ENCODE measurements around the gene PLEKHO2. TPM values are rescaled to one million over a fixed set of nuclear protein-coding genes. Genes with fewer than 3 reads are reported as not detected.

PLEKHO2 gene
- polyA plus RNA-seq, 12 donors = 12.0 to 21.1 (median 13.2) TPM; not detected in 1

GRCh38 chr15:64912379-64913325, 70.9 kb downstream of the PLEKHO2 start:
- no peak for DNase-seq

GRCh38 chr15:64915518-64916227, 74.0 kb downstream of the PLEKHO2 start:
- no peak for DNase-seq

DNA sequence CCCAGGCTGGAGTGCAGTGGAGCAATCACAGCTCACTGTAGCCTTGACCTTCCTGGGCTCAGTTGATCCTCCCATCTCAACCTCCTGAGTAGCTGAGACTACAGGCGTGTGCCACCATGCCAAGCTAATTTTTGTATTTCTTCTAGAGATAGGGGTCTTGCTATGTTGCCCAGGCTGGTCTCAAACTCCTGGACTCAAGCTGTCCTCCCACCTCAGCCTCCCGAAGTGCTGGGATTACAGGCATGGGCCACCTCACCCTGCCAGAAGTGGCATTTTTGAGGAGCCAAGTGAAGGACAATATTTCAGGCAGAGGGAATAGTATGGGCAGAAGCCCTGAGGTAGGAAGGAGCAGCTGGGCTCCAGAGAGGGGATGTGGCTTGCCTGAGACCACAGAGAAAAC, 74.7 kb downstream of the PLEKHO2 start:
- no peak for DNase-seq

DNA sequence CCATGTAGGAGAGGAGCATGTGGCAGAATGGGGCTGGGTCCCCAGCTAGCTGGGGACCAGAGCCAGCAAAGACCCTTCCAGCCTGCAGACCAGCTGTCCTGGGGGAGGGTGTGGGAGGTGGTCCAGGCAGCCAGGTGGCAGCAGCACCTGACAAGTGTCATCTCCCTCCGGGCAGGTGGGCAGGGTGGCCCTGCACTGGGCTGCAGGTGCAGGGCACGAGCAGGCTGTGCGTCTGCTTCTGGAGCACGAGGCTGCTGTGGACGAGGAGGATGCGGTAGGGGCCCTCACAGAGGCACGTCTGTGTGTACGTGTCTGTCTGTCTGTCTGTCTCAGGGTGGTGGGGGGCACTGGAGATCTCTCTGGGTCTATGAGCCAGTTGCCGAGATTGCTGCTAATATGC, 75.5 kb downstream of the PLEKHO2 start:
- no peak for DNase-seq

Other genes with a start within 250 kb of the PLEKHO2 start
- 1 to 10 TPM in 10 of 12 donors, not detected in 2; 3.3 to 6.2 (median 4.6) TPM for gene RBPMS2, start 66.3 kb upstream of the PLEKHO2 start, polyA plus RNA-seq (ENCODE audit: insufficient read length in 12 of 12)
- 10 to 100 TPM in 1 of 12 donors, 1 to 10 TPM in 10, not detected in 1; 3.0 to 10.5 (median 5.9) TPM for gene PIF1, start 16.3 kb upstream of the PLEKHO2 start, polyA plus RNA-seq (ENCODE audit: insufficient read length in 12 of 12)
- gene ANKDD1A, start 70.0 kb downstream of the PLEKHO2 start, polyA plus RNA-seq (ENCODE audit: insufficient read length in 12 of 12) = 10 to 100 TPM in 1 of 12 donors, 1 to 10 TPM in 10, not detected in 1; 3.8 to 10.3 (median 7.0) TPM
- gene SPG21, start 148.0 kb downstream of the PLEKHO2 start, polyA plus RNA-seq (ENCODE audit: insufficient read length in 12 of 12) = 10 to 100 TPM in 11 of 12 donors, not detected in 1; 55.5 to 99.8 (median 83.6) TPM
- 10 to 100 TPM in 3 of 12 donors, 1 to 10 TPM in 7, not detected in 2; 8.2 to 13.0 (median 9.4) TPM for gene MTFMT, start 187.7 kb downstream of the PLEKHO2 start, polyA plus RNA-seq (ENCODE audit: insufficient read length in 12 of 12)
- gene SLC51B, start 203.5 kb downstream of the PLEKHO2 start, polyA plus RNA-seq (ENCODE audit: insufficient read length in 12 of 12) = 1 to 10 TPM in 10 of 12 donors, not detected in 2; 1.0 to 1.9 (median 1.4) TPM
- gene RASL12, start 226.1 kb downstream of the PLEKHO2 start, polyA plus RNA-seq (ENCODE audit: insufficient read length in 12 of 12) = 10 to 100 TPM in 8 of 12 donors, 1 to 10 TPM in 3, not detected in 1; 9.5 to 14.3 (median 11.6) TPM
- gene KBTBD13, start 234.8 kb downstream of the PLEKHO2 start, polyA plus RNA-seq (ENCODE audit: insufficient read length in 12 of 12) = 1 to 10 TPM in 7 of 12 donors, under 1 TPM in 3, not detected in 2; 0.59 to 2.9 (median 1.3) TPM